ENCODE measurements around the gene GPR162.
A peak's percentile ranks its signal among the peaks of the same experiment; 100 is the strongest.

Gene GPR162

DNA sequence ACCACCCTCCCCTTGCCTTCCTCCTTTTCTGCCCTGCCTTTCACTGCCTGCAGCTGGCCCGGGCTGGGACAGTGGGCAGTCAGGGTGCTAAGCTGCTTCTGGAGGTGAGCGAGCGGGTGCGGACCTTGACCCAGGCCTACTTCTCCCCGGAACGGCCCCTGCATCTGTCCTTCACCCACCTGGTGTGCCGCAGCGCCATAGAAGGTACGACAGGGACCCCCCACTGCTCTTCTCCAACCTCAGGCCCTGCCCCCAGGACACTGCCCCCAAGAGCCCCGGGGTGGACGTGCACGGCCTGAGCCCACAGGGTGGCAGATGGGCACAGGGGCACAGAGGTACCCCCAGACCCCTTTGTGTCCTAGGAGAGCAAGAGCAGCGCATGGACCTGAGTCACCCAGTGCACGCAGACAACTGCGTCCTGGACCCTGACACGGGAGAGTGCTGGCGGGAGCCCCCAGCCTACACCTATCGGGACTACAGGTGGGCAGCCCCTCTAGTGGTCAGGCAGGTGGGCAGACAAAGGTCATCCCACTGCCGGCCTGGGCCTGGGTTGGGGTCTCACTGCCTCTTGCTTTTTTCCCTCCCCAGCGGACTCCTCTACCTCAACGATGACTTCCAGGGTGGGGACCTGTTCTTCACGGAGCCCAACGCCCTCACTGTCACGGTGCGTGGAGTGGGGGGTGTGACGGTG, 15.9 kb downstream of the GPR162 start:
- no peak for DNase-seq

DNA sequence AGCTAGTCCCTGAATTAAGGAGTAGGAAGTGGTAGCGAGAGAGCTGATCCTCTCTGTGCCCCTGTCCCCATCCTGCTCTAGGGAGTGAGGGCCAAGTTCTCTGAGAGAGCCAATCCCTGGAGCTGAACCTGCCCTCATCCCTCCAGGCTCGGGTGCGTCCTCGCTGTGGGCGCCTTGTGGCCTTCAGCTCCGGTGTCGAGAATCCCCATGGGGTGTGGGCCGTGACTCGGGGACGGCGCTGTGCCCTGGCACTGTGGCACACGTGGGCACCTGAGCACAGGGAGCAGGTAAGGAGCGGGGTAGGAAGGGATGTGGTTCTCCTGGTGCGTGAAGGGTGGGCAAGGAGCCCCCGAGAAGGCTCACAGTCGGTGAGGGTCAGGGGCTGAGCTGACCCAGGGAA, 17.2 kb downstream of the GPR162 start:
- no peak for DNase-seq

DNA sequence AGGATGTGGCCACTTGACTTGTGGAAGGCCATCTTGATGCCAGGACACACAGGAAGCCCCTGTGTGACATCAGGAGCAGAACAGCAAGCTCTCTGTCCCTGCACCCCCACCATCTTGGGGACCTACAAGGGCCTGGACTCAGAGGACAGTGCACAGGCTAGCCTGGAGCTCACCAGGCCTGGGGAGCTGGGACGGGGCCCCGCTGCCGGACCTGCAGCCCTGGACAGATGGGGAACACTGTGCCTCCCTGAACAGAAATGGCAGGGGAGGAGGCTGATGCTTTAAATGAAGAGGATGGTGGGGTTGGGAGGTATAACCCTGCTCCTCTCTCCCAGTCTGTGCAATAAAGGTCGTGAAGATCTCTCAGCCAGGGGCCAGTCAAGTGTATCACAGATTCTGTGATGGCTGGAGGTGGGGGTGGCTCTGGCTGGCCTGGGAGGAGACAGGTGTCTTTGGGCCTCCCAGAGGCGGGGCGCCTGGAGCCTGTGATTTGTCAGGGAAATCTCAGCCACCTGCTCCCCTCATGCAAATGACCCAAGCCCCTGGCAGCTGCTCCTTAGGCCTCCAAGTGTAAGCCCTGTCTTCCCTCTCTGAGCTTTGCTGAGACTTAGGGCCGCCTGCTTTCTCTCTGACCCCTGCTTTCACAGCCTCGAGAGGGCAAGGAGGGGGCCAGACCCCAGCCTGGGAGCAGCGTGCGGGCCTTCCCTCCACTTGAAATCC, 18.0 kb downstream of the GPR162 start:
- no peak for DNase-seq

DNA sequence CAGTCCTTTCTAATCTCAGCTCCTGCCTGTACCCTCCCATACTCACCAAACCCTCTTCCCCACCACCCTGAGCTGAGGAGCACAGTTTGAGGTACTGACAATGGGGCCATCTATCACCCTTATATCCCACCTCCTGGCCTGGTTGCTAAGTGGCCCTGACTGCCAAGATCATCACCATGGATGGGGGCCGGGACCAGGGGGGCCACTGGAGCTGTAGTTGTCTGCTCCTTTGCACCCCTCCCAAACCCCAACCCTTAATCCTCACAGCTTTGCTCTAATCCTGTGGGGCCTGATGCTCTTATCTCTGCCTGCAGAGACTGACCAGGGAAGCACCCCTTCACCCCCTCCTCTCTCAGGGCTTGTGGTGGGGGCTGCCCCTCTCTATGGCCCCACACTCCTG, 18.7 kb downstream of the GPR162 start:
- DNase-seq, result no peak

DNA sequence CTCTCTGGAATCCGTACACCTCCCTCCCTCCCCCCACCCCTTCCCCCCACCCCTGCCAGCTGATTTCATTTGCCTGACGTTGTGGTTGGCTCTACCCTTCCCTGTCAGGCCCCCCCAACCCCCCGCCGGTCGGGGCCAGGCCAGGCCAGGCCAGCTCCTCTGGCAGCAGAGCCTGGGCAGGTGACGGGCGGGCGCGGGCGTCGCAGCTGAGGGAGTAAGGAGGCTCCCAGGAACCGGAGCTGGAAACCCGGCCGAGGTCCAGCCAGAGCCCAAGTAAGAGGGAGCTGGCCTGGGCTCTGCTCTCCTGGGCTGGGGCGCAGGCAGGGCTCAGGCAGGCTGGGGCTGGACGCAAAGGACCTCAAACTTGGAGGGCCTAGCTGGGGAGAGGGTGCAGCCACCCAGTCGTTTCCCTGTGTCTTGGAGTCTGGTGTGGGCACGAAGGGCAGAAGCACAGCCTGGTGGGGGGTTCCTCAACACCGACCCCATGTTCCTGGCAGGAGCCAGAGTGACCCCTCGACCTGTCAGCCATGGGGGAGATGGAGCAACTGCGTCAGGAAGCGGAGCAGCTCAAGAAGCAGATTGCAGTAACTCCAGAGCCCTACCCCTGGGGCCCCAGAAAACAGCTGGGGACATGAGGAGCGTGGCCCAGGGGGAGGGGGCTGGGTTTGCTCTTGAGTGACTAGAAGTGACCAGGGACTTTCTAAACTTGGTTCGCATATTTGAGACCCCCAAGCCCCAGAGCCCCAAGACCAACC, 19.3 kb downstream of the GPR162 start, which contains the start of gene GNB3:
TSS of gene GNB3 (plus strand) at position 165 of the 755 bp plus-strand sequence. CDS start at position 528, 363 bp downstream.
- DNase-seq, result no peak

DNA sequence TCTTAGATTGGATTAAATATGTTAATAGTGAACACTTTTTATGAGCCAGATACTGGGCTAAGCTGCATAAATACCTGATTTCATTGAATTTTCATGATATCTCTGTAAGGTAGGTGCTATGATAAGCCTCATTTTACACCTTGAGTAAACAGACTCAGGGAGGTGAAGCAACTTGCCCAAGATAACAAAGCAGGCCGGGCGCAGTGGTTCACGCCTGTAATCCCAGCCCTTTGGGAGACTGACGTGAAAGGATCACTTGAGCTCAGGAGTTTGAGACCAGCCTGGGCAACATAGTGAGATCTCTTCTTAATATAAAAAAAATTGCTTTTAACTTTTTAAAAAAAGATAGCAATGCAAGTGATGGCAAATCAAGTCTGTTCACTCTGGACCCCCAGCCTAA, 20.5 kb downstream of the GPR162 start:
- DNase-seq, result no peak

DNA sequence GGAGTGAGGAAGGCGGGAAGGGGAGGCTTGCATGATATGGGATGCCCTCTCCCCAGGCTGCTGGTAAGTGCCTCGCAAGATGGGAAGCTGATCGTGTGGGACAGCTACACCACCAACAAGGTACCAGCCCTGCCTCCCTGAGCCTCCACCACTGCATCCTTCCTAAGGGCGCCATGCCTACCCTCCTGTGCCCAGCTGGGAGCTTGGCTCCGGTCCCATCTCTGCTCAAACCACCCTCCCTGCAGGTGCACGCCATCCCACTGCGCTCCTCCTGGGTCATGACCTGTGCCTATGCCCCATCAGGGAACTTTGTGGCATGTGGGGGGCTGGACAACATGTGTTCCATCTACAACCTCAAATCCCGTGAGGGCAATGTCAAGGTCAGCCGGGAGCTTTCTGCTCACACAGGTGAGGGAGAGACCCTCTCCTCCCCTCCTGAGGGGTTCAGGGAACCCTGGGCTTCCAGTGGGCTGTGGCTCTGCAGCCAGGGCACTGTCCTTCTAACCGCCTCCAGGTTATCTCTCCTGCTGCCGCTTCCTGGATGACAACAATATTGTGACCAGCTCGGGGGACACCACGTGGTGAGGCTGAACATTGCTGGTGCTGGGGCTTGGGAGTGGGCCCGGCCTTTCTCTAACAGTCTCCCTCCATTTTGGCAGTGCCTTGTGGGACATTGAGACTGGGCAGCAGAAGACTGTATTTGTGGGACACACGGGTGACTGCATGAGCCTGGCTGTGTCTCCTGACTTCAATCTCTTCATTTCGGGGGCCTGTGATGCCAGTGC, 21.7 kb downstream of the GPR162 start:
- no peak for DNase-seq

DNA sequence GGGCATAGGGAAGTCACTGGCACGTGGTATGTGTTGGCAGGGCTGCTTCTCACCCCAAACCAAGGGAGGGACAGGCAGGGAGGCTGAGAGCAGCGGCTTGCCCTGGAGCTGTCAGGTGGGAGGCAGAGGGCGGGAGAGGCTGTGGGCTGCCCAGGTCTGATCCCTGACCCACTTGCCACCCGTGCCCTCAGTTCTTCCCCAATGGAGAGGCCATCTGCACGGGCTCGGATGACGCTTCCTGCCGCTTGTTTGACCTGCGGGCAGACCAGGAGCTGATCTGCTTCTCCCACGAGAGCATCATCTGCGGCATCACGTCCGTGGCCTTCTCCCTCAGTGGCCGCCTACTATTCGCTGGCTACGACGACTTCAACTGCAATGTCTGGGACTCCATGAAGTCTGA, 23.8 kb downstream of the GPR162 start:
- no peak for DNase-seq

DNA sequence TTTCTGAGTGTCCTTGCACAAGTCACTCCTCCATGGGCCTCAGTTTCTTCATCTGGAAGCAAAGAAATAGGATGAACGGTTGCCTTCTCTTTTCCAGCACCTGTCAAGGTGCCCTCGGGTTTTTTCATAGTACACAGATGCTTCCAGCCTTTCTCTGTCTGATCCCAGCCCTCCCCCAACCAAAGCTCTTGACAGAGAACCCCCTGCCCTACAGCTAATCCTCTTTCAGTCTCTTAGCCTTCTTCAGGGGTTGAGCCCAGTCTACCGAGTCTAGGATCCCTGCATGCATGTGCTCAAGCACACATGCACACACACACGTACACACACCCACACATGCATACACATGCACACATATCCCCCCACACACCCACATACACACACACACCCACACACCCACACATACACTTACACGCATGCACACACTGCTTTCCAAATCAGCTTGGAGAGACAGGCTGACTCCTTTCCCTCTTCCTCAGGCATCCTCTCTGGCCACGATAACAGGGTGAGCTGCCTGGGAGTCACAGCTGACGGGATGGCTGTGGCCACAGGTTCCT, 24.8 kb downstream of the GPR162 start:
- peak in 3 of 4 experiments; percentile 43 to 46 (median 44) for DNase-seq

DNA sequence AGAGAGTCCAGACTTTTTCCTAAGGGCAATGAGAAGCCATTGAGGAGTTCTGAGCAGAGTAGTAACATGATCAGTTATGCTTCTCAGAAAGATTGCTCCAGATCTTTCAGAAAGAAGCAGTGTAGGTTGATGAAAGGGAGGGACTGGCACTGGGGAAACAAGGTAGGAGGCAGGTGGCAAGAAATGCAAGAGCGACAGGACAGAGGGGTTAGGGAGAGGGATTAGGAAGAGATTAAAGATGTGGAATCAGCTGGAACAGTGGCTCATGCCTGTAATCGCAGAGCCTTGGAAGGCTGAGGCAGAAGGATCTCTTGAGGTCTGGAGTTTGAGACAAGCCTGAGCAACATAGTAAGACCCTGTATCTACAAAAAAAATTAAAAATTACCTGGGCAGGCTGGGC, 26.1 kb downstream of the GPR162 start:
- DNase-seq, result no peak

DNA sequence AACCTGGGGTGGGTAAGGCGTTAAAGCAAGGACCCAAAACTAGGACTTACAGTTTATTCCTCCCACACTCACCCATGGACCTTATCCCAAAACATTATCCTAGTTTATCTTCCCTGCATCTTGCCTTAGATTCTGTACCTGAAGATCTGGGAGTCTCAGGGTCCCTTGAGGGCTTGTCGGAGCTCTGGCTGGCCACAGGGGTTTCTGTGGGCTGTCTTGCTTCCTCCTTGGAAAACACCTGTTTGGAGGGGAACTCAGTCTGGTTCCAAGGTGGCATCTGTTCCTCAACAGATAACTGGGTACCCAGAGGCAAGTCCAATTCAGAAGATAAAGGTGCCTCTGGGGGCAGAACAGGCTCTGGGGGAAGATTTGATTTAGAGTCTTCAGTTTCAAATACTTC, 27.8 kb downstream of the GPR162 start:
- no peak for DNase-seq

DNA sequence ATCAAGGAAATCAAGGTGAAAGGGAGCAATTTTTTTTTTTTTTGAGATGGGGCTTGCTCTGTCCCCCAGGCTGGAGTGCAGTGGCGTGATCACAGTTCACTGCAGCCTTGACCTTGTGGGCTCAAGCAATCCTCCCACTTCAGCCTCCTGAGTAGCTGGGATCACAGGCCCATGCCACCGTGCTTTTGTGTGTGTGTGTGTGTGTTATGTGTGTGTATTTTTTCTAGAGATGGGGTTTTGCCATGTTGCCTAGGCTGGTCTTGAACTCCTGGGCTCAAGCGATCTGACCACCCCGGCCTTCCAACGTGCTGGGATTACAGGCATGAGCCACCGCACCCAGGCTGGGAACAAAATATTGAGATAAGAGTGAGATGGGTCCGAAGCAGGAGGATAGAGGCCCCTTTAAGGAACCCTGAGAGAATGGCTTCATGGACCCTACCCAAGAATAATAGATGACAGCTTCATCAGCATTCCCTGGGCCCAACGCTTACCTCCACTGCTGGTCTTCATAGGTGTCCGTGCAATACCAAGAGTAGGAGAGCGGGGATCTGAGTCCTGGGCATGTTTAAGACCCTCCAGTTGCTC, 28.4 kb downstream of the GPR162 start:
- DNase-seq, result no peak

DNA sequence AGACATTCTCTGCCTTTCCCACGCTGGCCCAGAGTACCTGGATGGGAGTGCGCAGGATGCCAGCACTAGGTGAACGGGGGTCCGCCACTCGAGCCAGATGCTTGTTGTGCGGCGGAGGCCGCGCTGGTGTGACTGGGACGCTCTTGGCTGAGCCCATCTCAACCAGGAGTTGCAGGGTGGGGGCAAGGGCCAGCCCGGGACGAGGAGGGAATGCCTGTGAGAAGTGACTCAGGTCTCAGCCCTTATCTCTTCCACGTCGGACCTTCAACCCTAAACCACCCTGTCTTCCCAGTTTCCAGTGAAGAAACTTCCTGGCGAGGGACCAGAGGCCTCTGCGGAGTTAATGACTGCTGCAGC, 29.2 kb downstream of the GPR162 start:
- DNase-seq, result no peak

DNA sequence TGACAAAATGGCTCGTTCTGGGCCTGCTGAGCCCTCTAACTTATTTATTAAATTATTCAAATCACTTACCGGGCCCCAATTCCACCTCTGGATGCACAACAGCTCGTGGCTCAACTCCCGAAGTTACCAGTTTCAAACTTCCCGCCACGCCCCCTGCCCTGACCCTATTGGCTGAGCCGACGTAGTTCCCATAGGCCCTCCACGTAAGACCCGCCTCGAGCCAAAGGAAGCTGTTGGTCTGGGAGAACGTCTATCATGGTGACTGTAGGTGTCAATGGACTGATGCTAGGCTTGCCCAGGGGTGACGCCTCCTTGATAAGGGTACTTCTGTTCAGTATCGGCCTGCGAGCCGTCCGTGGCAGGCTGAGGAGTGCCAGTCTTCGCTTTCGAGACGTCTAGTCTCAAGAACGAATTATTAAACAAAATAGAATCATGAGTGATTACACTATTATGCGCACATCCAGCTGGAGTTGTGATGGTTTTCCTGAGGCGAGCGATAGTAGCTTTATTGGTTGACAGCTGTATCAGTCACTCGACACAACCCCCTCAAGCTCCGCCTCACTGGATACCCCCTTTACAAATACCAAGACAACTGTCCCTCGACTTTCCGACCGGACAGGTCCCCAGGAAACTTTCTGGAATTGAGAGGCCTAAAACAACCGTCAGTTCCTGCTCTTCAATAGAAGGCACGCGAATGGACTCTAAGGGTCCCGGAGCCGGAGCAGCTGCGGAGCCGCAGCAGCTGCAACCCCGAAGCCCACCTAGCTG, 29.7 kb downstream of the GPR162 start, which contains the start of gene CDCA3:
TSS of gene CDCA3 (minus strand) at position 134 of the 768 bp plus-strand sequence. CDS start 334 bp downstream, outside the sequence.
- peak; percentile 97 to 99 (median 98) for DNase-seq

DNA sequence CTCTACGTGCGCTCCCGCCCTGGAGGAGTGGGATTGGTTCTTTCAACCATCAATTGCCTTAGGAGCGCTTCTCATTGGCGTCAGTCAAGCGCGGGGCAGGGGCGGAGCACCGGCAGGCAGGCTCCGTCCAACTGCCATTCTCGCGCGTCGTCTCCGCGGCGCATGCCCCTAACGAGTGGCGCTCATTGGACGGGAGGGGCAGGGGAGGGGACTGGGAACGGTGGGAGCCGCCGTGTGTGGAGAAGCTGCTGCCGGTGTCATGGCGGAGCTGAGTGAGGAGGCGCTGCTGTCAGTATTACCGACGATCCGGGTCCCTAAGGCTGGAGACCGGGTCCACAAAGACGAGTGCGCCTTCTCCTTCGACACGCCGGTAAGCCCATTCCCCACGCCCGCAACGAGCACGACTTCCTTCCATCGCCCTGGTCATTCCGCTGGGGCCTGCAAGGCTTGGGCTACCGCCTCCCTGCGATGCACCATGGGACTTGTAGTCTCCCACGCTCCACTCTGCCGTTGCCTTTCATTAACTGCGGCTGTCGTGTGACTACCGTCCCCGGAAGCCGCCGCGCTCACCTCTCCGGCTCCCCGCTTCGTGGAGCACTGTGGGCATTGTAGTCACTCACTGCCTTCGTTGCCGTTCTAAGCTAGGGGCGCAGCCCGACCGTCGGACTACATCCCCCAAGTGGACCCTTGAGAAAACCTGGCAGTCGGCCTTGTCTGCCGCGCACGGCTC, 30.5 kb downstream of the GPR162 start, which contains the start of gene USP5:
TSS of gene USP5 (plus strand) at position 230 of the 730 bp plus-strand sequence. CDS start at position 260, 30 bp downstream.
- DNase-seq, result peak; percentile 99 to 100 (median 100)

DNA sequence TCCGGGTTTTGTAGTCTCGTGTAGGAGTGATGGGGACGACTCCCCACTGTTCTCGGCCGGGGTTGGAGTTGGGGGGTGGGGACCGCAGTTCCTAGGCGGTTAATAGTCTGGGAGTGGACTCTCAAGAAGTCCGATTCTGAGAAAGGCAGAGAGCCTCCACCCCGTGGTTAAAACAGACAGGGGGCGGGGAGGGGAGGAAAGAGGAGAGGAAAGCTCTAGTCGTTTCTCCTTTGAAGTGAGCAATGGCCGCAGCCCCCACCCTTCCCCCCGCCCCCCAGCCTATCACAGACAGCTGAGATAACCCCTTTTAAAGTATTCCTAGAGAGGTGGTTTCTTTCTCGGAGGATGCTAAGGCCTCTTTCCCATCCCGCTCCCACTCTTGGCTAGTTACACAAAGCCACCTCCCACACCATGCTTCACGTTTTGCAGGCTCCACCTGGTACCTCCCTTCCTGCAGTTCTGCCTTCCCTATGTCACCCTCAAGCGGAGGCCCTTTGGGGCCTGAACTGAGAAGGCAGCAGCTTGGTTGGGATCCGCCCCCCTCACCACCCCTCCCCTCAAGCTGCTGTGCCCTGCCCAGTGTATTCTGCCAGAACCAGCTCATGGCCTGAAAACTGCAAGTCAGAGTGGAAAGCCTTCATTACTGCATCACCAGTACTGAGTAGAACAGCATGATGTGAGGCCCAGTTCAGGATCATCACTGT, 31.2 kb downstream of the GPR162 start:
- DNase-seq, result peak in 1 of 4 experiments; percentile 16

DNA sequence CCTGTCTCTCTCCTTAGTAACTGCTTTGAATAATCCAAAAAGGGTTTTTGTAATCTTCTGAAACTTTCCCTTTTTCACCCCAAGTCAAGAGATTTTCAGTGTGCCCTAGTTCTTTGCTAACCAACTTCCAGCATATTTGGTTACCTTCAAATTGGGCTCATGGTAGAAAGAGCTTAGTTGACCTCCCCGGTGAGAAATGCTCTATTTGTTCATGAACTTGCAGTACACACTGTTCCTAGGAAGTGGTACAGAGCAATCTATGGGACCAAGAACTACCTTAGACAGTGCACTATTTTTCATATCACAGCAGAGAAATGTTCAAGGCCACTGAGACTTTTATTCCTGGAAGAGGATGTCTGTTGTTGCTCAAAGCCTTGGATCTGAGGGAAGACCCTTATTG, 32.0 kb downstream of the GPR162 start:
- no peak for DNase-seq

DNA sequence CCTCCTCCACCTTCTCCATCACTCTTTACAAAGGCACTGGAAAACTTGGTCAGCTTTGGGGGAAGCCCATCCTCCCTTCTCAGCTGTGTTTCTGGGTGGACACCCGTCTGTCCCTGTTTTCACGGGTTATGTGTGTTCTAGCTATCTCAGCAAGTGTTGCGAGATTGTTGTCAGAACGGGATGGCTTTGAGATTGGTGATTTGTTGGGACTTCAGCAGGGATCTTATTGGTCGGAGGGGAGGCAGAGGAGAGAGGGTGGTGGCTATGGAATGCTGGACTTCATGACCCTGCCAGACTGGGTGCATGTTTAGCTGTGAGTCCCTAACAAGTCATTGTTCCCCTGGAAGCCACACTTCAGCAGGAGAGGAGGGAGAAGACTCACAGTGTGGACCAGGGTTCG, 32.4 kb downstream of the GPR162 start:
- DNase-seq, result no peak

DNA sequence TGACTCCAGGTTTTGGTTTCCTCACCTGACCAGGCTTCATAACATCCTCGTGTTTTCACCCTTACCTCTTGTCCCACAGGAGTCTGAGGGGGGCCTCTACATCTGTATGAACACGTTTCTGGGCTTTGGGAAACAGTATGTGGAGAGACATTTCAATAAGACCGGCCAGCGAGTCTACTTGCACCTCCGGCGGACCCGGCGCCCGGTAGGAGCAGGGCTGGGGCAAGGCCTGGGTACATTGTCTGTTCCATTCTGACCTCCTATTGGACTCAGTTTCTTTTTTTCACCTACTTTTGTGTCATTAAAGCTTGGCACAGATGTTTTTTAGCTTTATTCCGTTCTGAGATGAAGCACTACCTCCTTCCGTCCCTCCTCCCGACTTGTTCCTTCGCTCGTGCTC, 33.7 kb downstream of the GPR162 start:
- DNase-seq, result no peak

DNA sequence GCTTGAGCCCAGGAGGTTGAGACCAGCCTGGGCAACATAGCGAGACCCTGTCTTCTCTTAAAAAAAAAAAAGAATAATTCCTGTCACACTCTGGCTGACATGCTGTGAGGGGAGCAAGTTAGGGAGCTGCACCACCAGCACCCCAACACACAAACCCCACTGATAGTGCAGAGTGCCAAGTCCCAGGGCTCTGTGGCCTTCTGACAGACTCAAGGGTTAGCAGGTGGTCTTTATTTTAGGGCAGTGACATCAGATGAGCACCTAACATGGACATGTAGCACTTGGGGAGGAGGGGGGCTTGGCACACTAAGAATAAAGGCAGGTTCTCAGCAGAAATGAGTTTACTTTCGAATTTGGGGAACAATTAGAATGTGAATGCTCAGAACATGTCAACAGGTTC, 37.2 kb downstream of the GPR162 start:
- DNase-seq, result no peak
